HepG2 (cell line): Measurements from ENCODE around the gene CRYAB. TPM values are rescaled to one million over a fixed set of nuclear protein-coding genes. Genes with fewer than 3 reads are reported as not detected.

Source experiments
- ATAC-seq: fragments of 200-7000 bp; cut with Tn5 transposase; 3 replicates; pipeline ENCODE4 v1.9.1; 2020; ENCODE audit warnings: mild to moderate bottlenecking, moderate library complexity
- BruUV-seq: library from RNA; stranded (reverse); fragments of 400-500 nt; replicated peaks from 2 replicates; lab custom pipeline; 2021; lab: Mats Ljungman, UMichigan
- CTCF ChIA-PET: fragments of 300-600 bp; formaldehyde crosslinking; extraction: SDS; loops from one replicate; lab custom pipeline; 2021; ENCODE audit warnings: low total read pairs, inconsistent platforms, low intra/inter-chr PET ratio; lab: Yijun Ruan, JAX
- POLR2A ChIA-PET: fragments of 350-600 bp; sonication (Branson Sonifier 250); formaldehyde crosslinking; loops from one replicate; lab custom pipeline; 2020; ENCODE audit warnings: antibody characterized with exemption, inconsistent platforms; lab: Yijun Ruan, JAX
- DNase-seq: peaks from one replicate; pipeline ENCODE4 v3.0.0-alpha.2; 2015; ENCODE audit warnings: low spot score
- FAIRE-seq: peaks from 3 replicates; lab custom pipeline; 2011; peaks lifted over from hg19 to GRCh38; lab: Jason Lieb, UNC
- H2AFZ ChIP-seq: one replicate; pipeline ENCODE4 v1.6.1; 2011; ENCODE audit warnings: low read length, inconsistent platforms
- H3K27ac ChIP-seq: fragments of 300-600 bp; 3 replicates; pipeline ENCODE4 v1.8.0; 2011; ENCODE audit warnings: mixed run types, mild to moderate bottlenecking, mixed read lengths, low read length, inconsistent platforms; ENCODE audit not compliant: insufficient read depth; ENCODE audit errors: extremely low read length
- H3K27me3 ChIP-seq, 2 experiments: fragments of 200-600 bp in 1 of 2; 2 replicates in 1 of 2; 3 replicates in 1 of 2; pipeline versions ENCODE4 v1.6.0 to v1.8.0; 2011; ENCODE audit warnings: low read length in 2 of 2, mild to moderate bottlenecking in 2 of 2, moderate library complexity in 2 of 2, inconsistent platforms in 1 of 2; ENCODE audit not compliant: insufficient read depth in 2 of 2, control insufficient read depth in 1 of 2
- H3K36me3 ChIP-seq, 2 experiments: fragments of 200-600 bp in 1 of 2; replicated peaks in 1 of 2; 2 replicates in 1 of 2; 3 replicates in 1 of 2; pipeline versions ENCODE4 v1.5.1 to v1.8.0; 2011; ENCODE audit warnings: low read length in 2 of 2, inconsistent platforms in 1 of 2; ENCODE audit not compliant: insufficient read depth in 2 of 2, control insufficient read depth in 1 of 2
- H3K4me1 ChIP-seq: 2 replicates; pipeline ENCODE4 v1.5.1; 2012; ENCODE audit warnings: low read length, inconsistent platforms; ENCODE audit not compliant: insufficient read depth
- H3K4me2 ChIP-seq: 2 replicates; pipeline ENCODE4 v1.6.0; 2011; ENCODE audit warnings: low read depth, low read length, inconsistent platforms
- H3K4me3 ChIP-seq, 3 experiments: fragments of 200-600 bp in 1 of 3; sonication (generic), shearing (Covaris generic) in 1 of 3; replicated peaks in 1 of 3; 2 replicates each; pipeline ENCODE4 v1.5.1; 2011 to 2016; ENCODE audit warnings: low read length in 3 of 3, inconsistent platforms in 2 of 3, low read depth in 2 of 3, mild to moderate bottlenecking in 2 of 3, control low read depth in 1 of 3, mixed read lengths in 1 of 3; ENCODE audit not compliant: insufficient read depth in 1 of 3
- H3K79me2 ChIP-seq: one replicate; pipeline ENCODE4 v1.6.1; 2011; ENCODE audit warnings: low read length, inconsistent platforms; ENCODE audit not compliant: insufficient read depth
- H3K9ac ChIP-seq: 2 replicates; pipeline ENCODE4 v1.6.0; 2011; ENCODE audit warnings: mild to moderate bottlenecking, low read depth, low read length, inconsistent platforms; ENCODE audit not compliant: insufficient read depth
- H3K9me3 ChIP-seq: 2 replicates; pipeline ENCODE4 v1.5.1; 2012; ENCODE audit warnings: mild to moderate bottlenecking, low read length
- H4K20me1 ChIP-seq: 2 replicates; pipeline ENCODE4 v1.6.0; 2011; ENCODE audit warnings: inconsistent platforms, mild to moderate bottlenecking, low read length, moderate library complexity; ENCODE audit not compliant: insufficient read depth
- DMTF1 ChIP-seq: sonication (generic); formaldehyde crosslinking; IDR thresholded peaks from 2 replicates; pipeline ENCODE4 v1.4.0; 2020; ENCODE audit warnings: mild to moderate bottlenecking, missing genetic modification reagents
- PHF5A ChIP-seq: IDR thresholded peaks from one replicate; pipeline ENCODE4 v1.6.1; 2018; ENCODE audit warnings: low read depth, missing genetic modification reagents; ENCODE audit not compliant: unreplicated experiment
- PHF8 ChIP-seq: sonication (generic); formaldehyde crosslinking; IDR thresholded peaks from 2 replicates; pipeline ENCODE4 v1.5.0; 2020; ENCODE audit warnings: missing genetic modification reagents
- WGBS: methylation state at CpG from one replicate; pipeline ENCODE4 v1.1.6; 2017; ENCODE audit warnings: low lambda C conversion rate; 5-methylcytosine and 5-hydroxymethylcytosine counted together
- in situ Hi-C: cut with HindIII; loops from 2 replicates; pipeline ENCODE4 v1.10.0; 2017; ENCODE audit warnings: low pct_unique_long_range_greater_than_20kb; ENCODE audit not compliant: extremely low pct_ligation_motif_present
- intact Hi-C: fragments of 100-400 bp; cut with micrococcal nuclease; formaldehyde crosslinking; loops from one replicate; pipeline ENCODE4 v1.10.0; 2022; ENCODE audit not compliant: unreplicated experiment
- polyA plus RNA-seq, 8 experiments: library from polyadenylated mRNA; depleted of rRNA in 3 of 8; stranded (reverse) in 7 of 8; unstranded in 1 of 8; fragments of >200 nt; fragmentation: Illumina TruSeq in 4 of 8; extraction: Trizol in 4 of 8; gene quantifications; 2 replicates each; pipeline versions ENCODE4 v1.2.1 to v1.2.3, GENCODE V29; 2011 to 2016; ENCODE audit warnings: low read depth in 4 of 8, missing spikeins in 1 of 8, mixed read lengths in 1 of 8; ENCODE audit not compliant: insufficient read depth in 1 of 8
- total RNA-seq, 5 experiments: library from RNA; depleted of rRNA; stranded (reverse); fragments of >200 nt; fragmentation: Illumina TruSeq; extraction: Trizol; gene quantifications; 2 replicates each; pipeline ENCODE4 v1.2.3, GENCODE V29; 2016; ENCODE audit warnings: low read depth in 1 of 5

The CRYAB gene
- total and polyA plus RNA-seq, 2 of the 13 experiments (the other 11 are each of a cell fraction or from before 2014, with no cell fraction given) = 0.55 to 1.1 TPM

- intact Hi-C loops = loop anchor here (5.0 to 10.0 kb wide), 2 partner anchors 94 to 142 kb away; partner anchors contain the start of genes DLAT, NKAPD1 and PIH1D2
- Histone ChIP-seq H3K4me3 (no peak overlapping the region), H3K9ac (no peak overlapping the region), H2AFZ (no peak overlapping the region), H3K9me3 (no peaks in the 10 kb centered on the region), H3K27me3 (no peaks in the 10 kb centered on the region), H3K36me3 (no peaks in the 10 kb centered on the region), H3K4me1 (peaks cover 58% of the 10 kb centered on the region), H3K4me2 (no peak overlapping the region), H4K20me1 (no peaks in the 10 kb centered on the region), H3K79me2 (no peaks in the 10 kb centered on the region), H3K27ac (no peak overlapping the region)
- TF ChIP-seq DMTF1 (CRISPR knock-in tag) = no peak
- TF ChIP-seq PHF5A (CRISPR knock-in tag) = no peak
- no peak for TF ChIP-seq PHF8 (CRISPR knock-in tag)
- ATAC-seq (no peak), DNase-seq (no peak), FAIRE-seq (no peak)
- WGBS = 57% methylated on average over 4 of the region's 4 CpGs
- ChIA-PET POLR2A (no interaction called here), CTCF (no interaction called here)
- in situ Hi-C loops = no loop called here
- no TSS peak for BruUV-seq
These were observed 18.9 kb upstream of the CRYAB start for GRCh38 chr11:111930472-111930871.
